Neutrophil (primary cell): ENCODE results near the gene IER3.
A peak's percentile ranks its signal among the peaks of the same experiment; 100 is the strongest.
"Not testable (repeated sequence)": the region's sequence is repeated elsewhere in the genome, so short reads cannot be mapped to it uniquely, and the experiment has no call there.

Experiments
- H3K27ac ChIP-seq: fragments of 200-600 bp; sonication (generic); 2 replicates; pipeline ENCODE4 v1.5.1; 2016; ENCODE audit warnings: mild to moderate bottlenecking, moderate library complexity
- H3K27me3 ChIP-seq: fragments of 200-600 bp; sonication (generic); 2 replicates; pipeline ENCODE4 v1.6.0; 2016; ENCODE audit warnings: mild to moderate bottlenecking
- H3K36me3 ChIP-seq: fragments of 200-600 bp; sonication (generic); 2 replicates; pipeline ENCODE4 v1.5.1; 2017
- H3K4me1 ChIP-seq, 2 experiments: fragments of 200-600 bp in 1 of 2; sonication (generic) in 1 of 2; 1 replicate in 1 of 2; 2 replicates in 1 of 2; pipeline versions ENCODE4 v1.5.1 to v1.6.1; 2013 to 2016; ENCODE audit warnings: low read depth in 1 of 2, low read length in 1 of 2, mild to moderate bottlenecking in 1 of 2, moderate library complexity in 1 of 2; ENCODE audit not compliant: control insufficient read depth in 1 of 2, insufficient read depth in 1 of 2
- H3K4me3 ChIP-seq, 2 experiments: fragments of 200-600 bp in 1 of 2; sonication (generic) in 1 of 2; 1 replicate in 1 of 2; 2 replicates in 1 of 2; pipeline ENCODE4 v1.5.1; 2013 to 2016; ENCODE audit warnings: low read depth in 1 of 2, low read length in 1 of 2, mild to moderate bottlenecking in 1 of 2, moderate library complexity in 1 of 2
- H3K9me3 ChIP-seq: fragments of 200-600 bp; sonication (generic); 2 replicates; pipeline ENCODE4 v1.5.1; 2016
- CTCF ChIP-seq: fragments of 200-600 bp; sonication (generic); IDR thresholded peaks from 2 replicates; pipeline ENCODE4 v1.5.1; 2016; ENCODE audit warnings: antibody characterized with exemption

The IER3 gene

DNA sequence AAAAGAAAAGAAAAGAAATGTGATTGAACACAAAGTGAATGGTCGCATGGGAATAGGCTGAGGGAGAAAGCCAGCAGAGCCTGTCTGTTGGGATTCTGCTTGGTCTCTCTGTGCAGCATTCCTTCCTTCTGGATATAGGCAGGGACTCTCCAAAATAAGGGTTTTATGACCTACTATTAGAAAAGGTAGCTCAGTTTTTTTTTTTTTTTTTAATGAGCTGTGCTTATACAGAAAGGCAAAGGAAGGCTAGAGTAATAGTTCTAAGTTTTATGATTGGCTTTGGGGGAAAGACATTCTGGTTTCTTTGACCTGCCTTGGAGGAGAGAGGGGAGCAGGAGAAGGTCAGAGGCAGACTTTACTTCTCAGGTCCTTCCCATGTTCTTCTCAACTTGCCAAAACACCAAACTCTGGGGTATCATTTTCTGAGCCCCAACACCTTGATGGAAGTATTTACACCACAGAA, 18.8 kb upstream of the IER3 start:
- no peak for TF ChIP-seq CTCF
- H3K4me3 ChIP-seq = no peak overlapping the region
- no peaks in the 10 kb centered on the region for H3K9me3 ChIP-seq
- H3K36me3 ChIP-seq = no peaks in the 10 kb centered on the region
- peaks cover 15% of the 10 kb centered on the region for H3K27me3 ChIP-seq
- H3K27ac ChIP-seq = peak overlapping the region; percentile 46
- peaks cover 46 to 53% of the 10 kb centered on the region in 2 experiments for H3K4me1 ChIP-seq

- TF ChIP-seq CTCF = no peak
- Histone ChIP-seq H3K27ac (no peak overlapping the region), H3K27me3 (peaks cover 15% of the 10 kb centered on the region), H3K36me3 (no peaks in the 10 kb centered on the region), H3K9me3 (no peaks in the 10 kb centered on the region), H3K4me1 (peaks cover 45 to 50% of the 10 kb centered on the region in 2 experiments), H3K4me3 (no peak overlapping the region)
Observed at GRCh38 chr6:30761791-30762429, 17.6 kb upstream of the IER3 start.

GRCh38 chr6:30760549-30760948, 16.2 kb upstream of the IER3 start:
- Histone ChIP-seq H3K4me3 (no peak overlapping the region), H3K27ac (no peak overlapping the region), H3K27me3 (peaks cover 15% of the 10 kb centered on the region), H3K4me1 (peaks cover 48 to 55% of the 10 kb centered on the region in 2 experiments), H3K9me3 (no peaks in the 10 kb centered on the region), H3K36me3 (no peaks in the 10 kb centered on the region)
- TF ChIP-seq CTCF = no peak

- H3K36me3 ChIP-seq = no peaks in the 10 kb centered on the region
- no peak overlapping the region for H3K4me3 ChIP-seq
- peaks cover 13% of the 10 kb centered on the region for H3K27me3 ChIP-seq
- no peak for TF ChIP-seq CTCF
- H3K27ac ChIP-seq = no peak overlapping the region
- H3K9me3 ChIP-seq = no peaks in the 10 kb centered on the region
- peaks cover 49 to 51% of the 10 kb centered on the region in 2 experiments for H3K4me1 ChIP-seq
Observed at GRCh38 chr6:30759575-30760239, 15.4 kb upstream of the IER3 start.

- H3K9me3 ChIP-seq = no peaks in the 10 kb centered on the region
- H3K27ac ChIP-seq = no peak overlapping the region
- no peak for TF ChIP-seq CTCF
Observed at GRCh38 chr6:30757261-30757904, 13.0 kb upstream of the IER3 start.

GRCh38 chr6:30756405-30757003, 12.2 kb upstream of the IER3 start:
- H3K4me3 ChIP-seq, H3K27me3 ChIP-seq, H3K27ac ChIP-seq, H3K9me3 ChIP-seq, H3K36me3 ChIP-seq: not testable (repeated sequence)
- H3K4me1 ChIP-seq = peaks cover 42 to 49% of the 10 kb centered on the region in 2 experiments

More at GRCh38 chr6:30757261-30757904, 13.0 kb upstream of the IER3 start:
- Histone ChIP-seq H3K4me3 (no peak overlapping the region), H3K27me3 (peaks cover 4% of the 10 kb centered on the region), H3K4me1 (peaks cover 39 to 44% of the 10 kb centered on the region in 2 experiments), H3K36me3 (no peaks in the 10 kb centered on the region)
